HepG2 (cell line): Measurements from ENCODE around the gene CDK1. TPM values are rescaled to one million over a fixed set of nuclear protein-coding genes. Genes with fewer than 3 reads are reported as not detected.

Experiments used
- ATAC-seq: fragments of 200-7000 bp; cut with Tn5 transposase; 3 replicates; pipeline ENCODE4 v1.9.1; 2020; ENCODE audit warnings: mild to moderate bottlenecking, moderate library complexity
- BruUV-seq: library from RNA; stranded (reverse); fragments of 400-500 nt; replicated peaks from 2 replicates; lab custom pipeline; 2021; lab: Mats Ljungman, UMichigan
- CTCF ChIA-PET: fragments of 300-600 bp; formaldehyde crosslinking; extraction: SDS; loops from one replicate; lab custom pipeline; 2021; ENCODE audit warnings: low total read pairs, inconsistent platforms, low intra/inter-chr PET ratio; lab: Yijun Ruan, JAX
- POLR2A ChIA-PET: fragments of 350-600 bp; sonication (Branson Sonifier 250); formaldehyde crosslinking; loops from one replicate; lab custom pipeline; 2020; ENCODE audit warnings: antibody characterized with exemption, inconsistent platforms; lab: Yijun Ruan, JAX
- DNase-seq: peaks from one replicate; pipeline ENCODE4 v3.0.0-alpha.2; 2015; ENCODE audit warnings: low spot score
- FAIRE-seq: peaks from 3 replicates; lab custom pipeline; 2011; peaks lifted over from hg19 to GRCh38; lab: Jason Lieb, UNC
- H2AFZ ChIP-seq: one replicate; pipeline ENCODE4 v1.6.1; 2011; ENCODE audit warnings: low read length, inconsistent platforms
- H3K27ac ChIP-seq: fragments of 300-600 bp; 3 replicates; pipeline ENCODE4 v1.8.0; 2011; ENCODE audit warnings: mixed run types, mild to moderate bottlenecking, mixed read lengths, low read length, inconsistent platforms; ENCODE audit not compliant: insufficient read depth; ENCODE audit errors: extremely low read length
- H3K27me3 ChIP-seq, 2 experiments: fragments of 200-600 bp in 1 of 2; 2 replicates in 1 of 2; 3 replicates in 1 of 2; pipeline versions ENCODE4 v1.6.0 to v1.8.0; 2011; ENCODE audit warnings: low read length in 2 of 2, mild to moderate bottlenecking in 2 of 2, moderate library complexity in 2 of 2, inconsistent platforms in 1 of 2; ENCODE audit not compliant: insufficient read depth in 2 of 2, control insufficient read depth in 1 of 2
- H3K36me3 ChIP-seq, 2 experiments: fragments of 200-600 bp in 1 of 2; replicated peaks in 1 of 2; 2 replicates in 1 of 2; 3 replicates in 1 of 2; pipeline versions ENCODE4 v1.5.1 to v1.8.0; 2011; ENCODE audit warnings: low read length in 2 of 2, inconsistent platforms in 1 of 2; ENCODE audit not compliant: insufficient read depth in 2 of 2, control insufficient read depth in 1 of 2
- H3K4me1 ChIP-seq: 2 replicates; pipeline ENCODE4 v1.5.1; 2012; ENCODE audit warnings: low read length, inconsistent platforms; ENCODE audit not compliant: insufficient read depth
- H3K4me2 ChIP-seq: 2 replicates; pipeline ENCODE4 v1.6.0; 2011; ENCODE audit warnings: low read depth, low read length, inconsistent platforms
- H3K4me3 ChIP-seq, 3 experiments: fragments of 200-600 bp in 1 of 3; sonication (generic), shearing (Covaris generic) in 1 of 3; replicated peaks in 1 of 3; 2 replicates each; pipeline ENCODE4 v1.5.1; 2011 to 2016; ENCODE audit warnings: low read length in 3 of 3, inconsistent platforms in 2 of 3, low read depth in 2 of 3, mild to moderate bottlenecking in 2 of 3, control low read depth in 1 of 3, mixed read lengths in 1 of 3; ENCODE audit not compliant: insufficient read depth in 1 of 3
- H3K79me2 ChIP-seq: one replicate; pipeline ENCODE4 v1.6.1; 2011; ENCODE audit warnings: low read length, inconsistent platforms; ENCODE audit not compliant: insufficient read depth
- H3K9ac ChIP-seq: 2 replicates; pipeline ENCODE4 v1.6.0; 2011; ENCODE audit warnings: mild to moderate bottlenecking, low read depth, low read length, inconsistent platforms; ENCODE audit not compliant: insufficient read depth
- H3K9me3 ChIP-seq: 2 replicates; pipeline ENCODE4 v1.5.1; 2012; ENCODE audit warnings: mild to moderate bottlenecking, low read length
- H4K20me1 ChIP-seq: 2 replicates; pipeline ENCODE4 v1.6.0; 2011; ENCODE audit warnings: inconsistent platforms, mild to moderate bottlenecking, low read length, moderate library complexity; ENCODE audit not compliant: insufficient read depth
- ARNT ChIP-seq: fragments of 450-650 bp; IDR thresholded peaks from 2 replicates; pipeline ENCODE4 v1.6.1; 2017
- ARNTL ChIP-seq: sonication (generic); formaldehyde crosslinking; IDR thresholded peaks from 2 replicates; pipeline ENCODE4 v1.4.0; 2020; ENCODE audit warnings: mild to moderate bottlenecking, missing genetic modification reagents
- ATF6 ChIP-seq: sonication (generic); formaldehyde crosslinking; conservative IDR thresholded peaks from 2 replicates; pipeline ENCODE4 v1.4.0; 2020; ENCODE audit warnings: missing genetic modification reagents
- CC2D1A ChIP-seq: sonication (generic); formaldehyde crosslinking; IDR thresholded peaks from 2 replicates; pipeline ENCODE4 v1.8.1; 2023; ENCODE audit warnings: mild to moderate bottlenecking, missing genetic modification reagents
- ETS1 ChIP-seq: sonication (generic); formaldehyde crosslinking; IDR thresholded peaks from 2 replicates; pipeline ENCODE4 v1.4.0; 2020; ENCODE audit warnings: missing genetic modification reagents
- FOXJ3 ChIP-seq: sonication (generic); formaldehyde crosslinking; IDR thresholded peaks from 2 replicates; pipeline ENCODE4 v1.4.0; 2020; ENCODE audit warnings: missing genetic modification reagents, mild to moderate bottlenecking, borderline replicate concordance
- GRHL1 ChIP-seq: sonication (generic); formaldehyde crosslinking; conservative IDR thresholded peaks from 2 replicates; pipeline ENCODE4 v1.8.0; 2022; ENCODE audit warnings: missing genetic modification reagents
- HINFP ChIP-seq: sonication (generic); formaldehyde crosslinking; IDR thresholded peaks from 2 replicates; pipeline ENCODE4 v1.4.0; 2020; ENCODE audit warnings: low read depth, mild to moderate bottlenecking, missing genetic modification reagents
- MIER3 ChIP-seq: IDR thresholded peaks from 2 replicates; pipeline ENCODE4 v1.6.1; 2016; ENCODE audit warnings: missing compliant biosample characterization, borderline replicate concordance
- NR2F1 ChIP-seq, 2 experiments: fragments of 450-650 bp in 1 of 2; formaldehyde crosslinking in 1 of 2; IDR thresholded peaks; 2 replicates each; pipeline versions ENCODE4 v1.5.0 to v1.6.1; 2016 to 2020; ENCODE audit warnings: mild to moderate bottlenecking in 1 of 2, missing compliant biosample characterization in 1 of 2, missing genetic modification reagents in 1 of 2, moderate library complexity in 1 of 2
- POLR2AphosphoS2 ChIP-seq: IDR thresholded peaks from 2 replicates; pipeline ENCODE4 v1.6.1; 2011; ENCODE audit warnings: low read depth, low read length, improper control_type of control experiment
- RAD51 ChIP-seq: fragments of 450-650 bp; IDR thresholded peaks from 2 replicates; pipeline ENCODE4 v1.6.1; 2016; ENCODE audit warnings: borderline replicate concordance
- ZFP62 ChIP-seq: sonication (generic); formaldehyde crosslinking; IDR thresholded peaks from 2 replicates; pipeline ENCODE4 v1.4.0; 2020; ENCODE audit warnings: missing genetic modification reagents
- ZMYM3 ChIP-seq: sonication (generic); formaldehyde crosslinking; IDR thresholded peaks from 2 replicates; pipeline ENCODE4 v1.5.1; 2020; ENCODE audit warnings: mild to moderate bottlenecking, missing genetic modification reagents
- ZMYM4 ChIP-seq: sonication (generic); formaldehyde crosslinking; IDR thresholded peaks from 2 replicates; pipeline ENCODE4 v1.8.1; 2023; ENCODE audit warnings: mild to moderate bottlenecking, missing genetic modification reagents
- ZNF441 ChIP-seq: sonication (generic); formaldehyde crosslinking; IDR thresholded peaks from 2 replicates; pipeline ENCODE4 v1.7.0; 2021; ENCODE audit warnings: missing genetic modification reagents, borderline replicate concordance
- ZNF775 ChIP-seq: sonication (generic); formaldehyde crosslinking; IDR thresholded peaks from 2 replicates; pipeline ENCODE4 v1.4.0; 2020; ENCODE audit warnings: missing genetic modification reagents, mild to moderate bottlenecking, moderate library complexity, borderline replicate concordance
- ZNF850 ChIP-seq: sonication (generic); formaldehyde crosslinking; conservative IDR thresholded peaks from 2 replicates; pipeline ENCODE4 v1.9.0; 2021; ENCODE audit warnings: mild to moderate bottlenecking, missing genetic modification reagents
- WGBS: methylation state at CpG from one replicate; pipeline ENCODE4 v1.1.6; 2017; ENCODE audit warnings: low lambda C conversion rate; 5-methylcytosine and 5-hydroxymethylcytosine counted together
- in situ Hi-C: cut with HindIII; loops from 2 replicates; pipeline ENCODE4 v1.10.0; 2017; ENCODE audit warnings: low pct_unique_long_range_greater_than_20kb; ENCODE audit not compliant: extremely low pct_ligation_motif_present
- intact Hi-C: fragments of 100-400 bp; cut with micrococcal nuclease; formaldehyde crosslinking; loops from one replicate; pipeline ENCODE4 v1.10.0; 2022; ENCODE audit not compliant: unreplicated experiment
- polyA plus RNA-seq, 8 experiments: library from polyadenylated mRNA; depleted of rRNA in 3 of 8; stranded (reverse) in 7 of 8; unstranded in 1 of 8; fragments of >200 nt; fragmentation: Illumina TruSeq in 4 of 8; extraction: Trizol in 4 of 8; gene quantifications; 2 replicates each; pipeline versions ENCODE4 v1.2.1 to v1.2.3, GENCODE V29; 2011 to 2016; ENCODE audit warnings: low read depth in 4 of 8, missing spikeins in 1 of 8, mixed read lengths in 1 of 8; ENCODE audit not compliant: insufficient read depth in 1 of 8
- total RNA-seq, 5 experiments: library from RNA; depleted of rRNA; stranded (reverse); fragments of >200 nt; fragmentation: Illumina TruSeq; extraction: Trizol; gene quantifications; 2 replicates each; pipeline ENCODE4 v1.2.3, GENCODE V29; 2016; ENCODE audit warnings: low read depth in 1 of 5

Gene CDK1
- total and polyA plus RNA-seq, 2 of the 13 experiments (the other 11 are each of a cell fraction or from before 2014, with no cell fraction given): 42.6 to 132 TPM

- TF ChIP-seq ATF6: no peak
These were observed 44.1 kb upstream of the CDK1 start (continued) for GRCh38 chr10:60734226-60734625.

GRCh38 chr10:60735244-60735643 is 43.0 kb upstream of the CDK1 start:
- no peak overlapping the region for H3K4me2 ChIP-seq
- peaks cover 8% of the 10 kb centered on the region for H3K4me1 ChIP-seq
- in situ Hi-C loops (no loop called here), intact Hi-C loops (no loop called here)
- no peaks in the 10 kb centered on the region for H4K20me1 ChIP-seq
- no peak for DNase-seq
- no peak overlapping the region for H3K4me3 ChIP-seq
- WGBS: 29% methylated on average over 2 of the region's 2 CpGs
- peaks cover 4 to 50% of the 10 kb centered on the region in 2 experiments for H3K27me3 ChIP-seq
- H3K27ac ChIP-seq: no peak overlapping the region
- no TSS peak for BruUV-seq
- no peak overlapping the region for H3K9ac ChIP-seq
- TF ChIP-seq POLR2AphosphoS2 (no peak), GRHL1 (CRISPR knock-in tag) (no peak), ARNTL (CRISPR knock-in tag) (no peak), ZNF441 (CRISPR knock-in tag) (no peak), ZFP62 (CRISPR knock-in tag) (no peak), FOXJ3 (CRISPR knock-in tag) (no peak), MIER3 (CRISPR knock-in tag) (no peak), ZNF775 (CRISPR knock-in tag) (no peak), ZMYM4 (CRISPR knock-in tag) (no peak), RAD51 (no peak), ZNF850 (no peak), ETS1 (CRISPR knock-in tag) (no peak), ZMYM3 (CRISPR knock-in tag) (no peak), HINFP (CRISPR knock-in tag) (no peak), CC2D1A (CRISPR knock-in tag) (no peak), NR2F1 (CRISPR knock-in tag; IDR thresholded peaks at IDR 0.05) (no peak), ARNT (no peak)
- POLR2A ChIA-PET: no interaction called here
- H3K36me3 ChIP-seq: no peaks in the 10 kb centered on the region
- no peaks in the 10 kb centered on the region for H3K9me3 ChIP-seq
- CTCF ChIA-PET: no interaction called here
- ATAC-seq: no peak
- no peaks in the 10 kb centered on the region for H3K79me2 ChIP-seq
- H2AFZ ChIP-seq: no peak overlapping the region
- FAIRE-seq: no peak
